Effector CD8-positive, alpha-beta T cell (primary cell): ENCODE data around the gene NKX2-1.
"Not testable (repeated sequence)": the region's sequence is repeated elsewhere in the genome, so short reads cannot be mapped to it uniquely, and the experiment has no call there.

Experiments used
- DNase-seq: peaks from one replicate; lab custom pipeline; 2025; lab: John Stamatoyannopoulos, UW

The NKX2-1 gene

GRCh38 chr14:36505892-36506731 is 13.9 kb downstream of the NKX2-1 start:
- no peak for DNase-seq

DNA sequence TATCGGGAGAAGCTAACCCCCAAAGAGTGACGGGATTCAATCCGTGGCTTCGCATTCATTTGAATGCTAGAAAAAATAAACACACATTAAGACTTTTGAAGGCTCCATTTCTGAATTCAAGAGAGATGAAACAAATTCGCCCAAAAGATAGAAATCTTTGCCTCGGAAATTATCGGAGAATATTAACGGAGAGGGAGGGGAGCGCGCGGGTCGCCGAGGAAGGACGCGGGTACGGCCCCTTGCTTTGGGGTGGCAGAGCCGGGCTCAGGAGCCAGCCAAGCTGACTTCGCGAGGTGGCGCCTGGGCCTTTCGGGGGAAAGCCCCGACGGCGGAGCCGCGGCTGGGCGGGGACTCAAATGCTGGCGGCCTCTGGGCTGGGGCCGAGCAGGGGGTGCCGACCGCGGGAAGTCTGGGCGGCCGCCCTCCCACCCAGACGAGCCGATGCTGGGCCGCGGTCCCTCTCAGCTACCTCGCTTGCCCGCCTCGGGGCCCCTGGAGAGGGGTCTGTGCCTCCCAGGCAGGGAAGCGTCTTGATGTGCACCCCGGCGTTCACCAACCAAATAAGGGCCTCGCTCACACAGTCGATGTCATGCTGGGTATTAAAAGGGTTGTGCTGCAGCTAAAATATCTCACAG is 14.7 kb downstream of the NKX2-1 start:
- no peak for DNase-seq

DNA sequence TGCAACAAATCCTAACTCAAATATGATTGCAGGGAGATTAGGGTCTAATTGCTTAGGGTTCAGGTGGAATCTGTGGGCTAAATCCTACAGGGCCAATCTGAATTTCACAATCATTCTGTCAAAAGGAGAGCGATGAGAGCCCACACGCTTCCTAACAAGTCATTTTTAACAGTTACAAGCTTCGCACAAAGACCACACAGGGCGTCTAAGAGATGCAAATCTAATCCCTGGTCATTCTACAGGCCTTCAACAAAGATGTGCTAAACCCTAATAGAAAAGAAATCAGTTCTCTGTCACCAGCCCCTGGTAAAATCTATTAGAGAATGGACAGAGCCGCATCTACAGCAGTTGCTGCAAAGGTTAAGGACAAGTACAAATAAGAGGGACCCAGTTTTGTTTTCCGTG is 15.3 kb downstream of the NKX2-1 start:
- no peak for DNase-seq

DNA sequence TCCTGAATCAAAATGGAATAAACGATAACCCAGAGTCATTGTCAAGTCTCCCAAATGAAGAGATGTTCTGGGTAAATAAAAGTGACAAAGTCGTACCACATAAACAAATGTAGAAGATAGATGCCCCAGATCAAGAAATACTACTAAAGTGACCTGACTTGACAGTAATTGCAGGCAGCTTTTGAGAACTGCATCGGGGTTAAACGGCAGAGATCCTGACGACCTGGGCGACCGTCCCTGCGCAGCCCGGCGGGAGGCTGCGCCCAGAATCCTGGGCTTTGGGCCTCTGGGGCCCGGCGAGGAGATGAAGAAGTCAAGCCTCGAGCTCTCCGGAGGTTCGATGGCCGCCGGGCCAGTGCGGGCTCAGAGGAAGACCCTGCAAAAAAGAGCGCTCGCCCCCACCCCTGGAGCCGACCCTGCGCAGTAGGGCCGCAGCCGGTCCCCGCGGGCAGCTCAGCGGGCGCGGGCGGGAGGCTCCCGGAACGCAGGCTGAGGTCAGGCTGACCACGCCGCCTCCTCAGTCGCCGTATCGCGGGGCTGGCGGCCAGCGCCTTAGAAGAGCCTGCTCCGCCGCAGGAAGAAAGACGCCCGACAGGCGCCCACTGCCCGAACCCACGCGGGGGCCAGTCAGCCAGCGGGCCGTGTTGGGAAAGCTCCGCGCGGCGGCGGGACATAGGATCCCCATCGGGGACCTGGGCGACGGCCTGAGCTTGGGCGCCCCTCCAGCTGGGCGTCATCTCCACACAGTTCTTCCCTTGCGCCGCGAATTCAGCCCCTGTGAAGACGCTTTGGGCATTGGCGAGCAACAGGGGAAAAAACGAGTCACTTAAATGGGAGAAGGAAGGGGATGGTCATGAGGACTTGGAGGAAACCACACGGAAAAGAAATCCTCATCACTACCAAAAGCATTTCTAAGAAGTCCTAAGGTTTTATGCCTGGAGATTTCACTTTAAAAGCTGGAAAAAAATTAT is 16.0 kb downstream of the NKX2-1 start:
- no peak for DNase-seq

DNA sequence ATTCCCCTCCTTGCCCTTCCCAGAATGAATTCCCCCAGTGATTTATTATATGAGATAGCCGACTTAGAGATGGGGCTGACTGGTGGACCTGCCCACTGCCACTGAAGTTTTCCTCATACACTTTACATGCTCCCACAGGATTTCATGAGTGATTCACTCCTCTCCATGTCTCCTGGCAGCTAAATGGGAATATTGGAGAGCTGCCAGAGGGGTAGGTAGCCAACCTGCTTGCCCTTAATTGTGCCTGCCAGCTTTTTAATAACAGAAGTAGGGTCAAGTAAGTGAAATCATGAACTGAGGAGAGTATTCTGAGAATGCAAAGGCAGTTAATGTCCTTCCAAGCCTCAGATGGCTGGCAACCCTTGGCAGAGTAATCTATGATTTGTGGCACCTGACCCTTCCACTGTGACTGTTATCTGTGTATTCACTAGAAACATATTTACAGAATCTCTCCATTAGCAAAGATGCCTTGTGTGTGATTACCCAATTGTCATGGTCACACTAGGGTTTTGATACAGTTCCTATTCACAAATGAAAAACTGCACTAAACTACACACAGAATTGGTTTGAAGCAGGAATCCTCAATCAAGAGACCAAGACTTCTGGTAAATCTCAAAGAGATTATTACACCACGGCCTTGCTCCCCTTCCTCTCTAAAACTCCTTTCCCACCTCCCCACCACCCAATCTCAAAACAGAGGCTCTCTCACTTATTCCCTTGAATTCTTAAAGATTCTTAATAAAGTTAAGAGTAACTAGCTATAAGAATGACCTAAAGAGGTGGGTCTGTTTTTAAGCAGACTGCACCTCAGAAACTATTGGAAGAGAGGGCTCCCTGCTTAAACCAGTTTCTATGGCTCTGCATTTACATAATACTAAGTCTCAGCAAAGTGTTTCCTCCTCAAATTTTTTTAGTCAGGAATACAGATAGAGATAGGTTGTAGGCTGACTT is 17.2 kb downstream of the NKX2-1 start:
- DNase-seq = no peak

DNA sequence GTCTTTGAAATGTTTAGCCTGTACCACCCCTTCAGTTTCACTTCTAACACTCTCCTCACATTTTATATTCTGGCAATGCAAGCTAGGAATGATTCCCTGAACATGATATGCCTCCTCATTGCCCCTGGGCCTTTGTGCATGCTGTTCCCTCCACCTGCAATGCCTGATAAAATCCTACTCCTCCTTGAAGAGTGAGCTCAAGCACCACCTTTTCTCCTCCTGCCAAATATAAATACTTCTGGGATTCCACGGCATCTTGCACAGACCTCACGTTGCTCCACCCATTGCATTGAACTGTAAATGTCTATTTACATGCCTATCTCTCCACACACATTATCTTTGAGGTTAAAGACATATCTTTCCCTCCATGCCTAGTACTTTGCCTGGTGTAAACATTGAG is 21.1 kb downstream of the NKX2-1 start:
- no peak for DNase-seq

DNA sequence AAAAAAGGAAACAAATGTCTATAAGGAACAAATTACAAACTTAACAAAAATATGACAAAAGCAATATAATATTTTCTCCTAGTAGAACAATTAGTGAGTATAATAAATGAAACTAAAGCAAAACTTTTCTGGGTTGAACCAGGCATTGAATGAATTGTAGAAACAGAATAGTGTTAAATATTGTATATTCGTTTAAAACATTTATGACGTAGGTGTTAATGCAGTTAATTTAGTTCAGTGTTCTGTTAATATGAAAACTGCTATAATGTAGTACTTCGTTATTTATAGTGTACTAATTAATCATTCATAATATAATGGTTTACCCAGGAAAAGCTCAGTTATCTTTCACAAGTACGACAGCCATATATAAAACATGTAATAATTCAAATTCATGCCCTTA is 23.7 kb downstream of the NKX2-1 start:
- no peak for DNase-seq

DNA sequence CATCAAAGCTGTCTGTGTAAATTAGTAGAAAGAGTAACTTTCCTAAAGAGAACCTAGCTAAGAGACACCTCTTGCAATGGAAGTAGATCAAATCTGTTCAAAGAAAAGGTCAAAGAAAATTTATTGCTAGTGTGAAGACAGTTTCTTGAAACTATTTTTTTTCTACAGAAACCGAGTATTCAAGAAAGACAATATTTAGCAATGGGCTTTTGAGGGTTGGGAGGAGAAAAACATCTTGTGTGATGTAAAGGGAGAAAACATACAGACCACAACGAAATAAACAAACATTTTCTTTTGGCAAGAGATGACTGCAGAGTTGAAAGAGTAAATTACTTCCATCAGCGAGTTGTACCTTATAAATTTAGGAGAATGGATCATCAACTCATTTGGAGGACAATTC is 24.4 kb downstream of the NKX2-1 start:
- no peak for DNase-seq

DNA sequence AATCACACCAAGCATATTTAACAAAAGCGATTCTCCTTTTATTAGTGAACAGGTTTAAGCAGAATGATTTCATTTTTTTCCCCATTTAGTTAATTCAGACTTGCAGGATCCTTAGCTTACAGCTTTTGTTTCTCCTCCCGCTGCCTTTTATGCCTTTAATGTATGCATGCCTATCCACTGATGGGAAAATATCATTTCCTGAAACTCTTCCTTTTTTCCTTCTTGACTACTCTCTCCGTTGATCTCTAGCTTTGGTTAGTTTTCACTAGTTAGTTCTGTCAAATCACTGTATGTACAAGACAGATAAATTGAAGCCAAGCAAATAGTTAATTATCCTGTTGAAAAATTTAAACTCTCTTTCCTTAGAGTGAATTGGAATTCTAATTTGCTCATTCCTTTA is 26.3 kb downstream of the NKX2-1 start:
- DNase-seq = no peak

DNA sequence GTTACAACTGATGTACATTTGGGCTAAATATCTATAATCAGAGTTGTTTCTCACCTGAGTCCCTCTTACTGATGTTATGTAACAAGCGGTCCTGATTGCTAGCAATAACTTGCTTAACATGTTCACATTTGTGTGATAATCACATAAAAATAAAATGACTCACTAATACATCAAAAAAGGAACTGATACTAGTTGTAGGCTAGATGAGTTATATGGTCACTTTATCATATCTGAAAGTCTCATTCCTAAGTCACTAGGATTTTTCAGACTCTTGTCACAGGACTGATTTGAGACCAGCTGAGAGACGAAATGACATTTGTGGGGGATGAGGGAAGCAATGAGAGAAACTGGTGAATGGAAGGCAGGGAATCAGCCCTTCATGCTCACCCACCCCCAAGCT is 34.3 kb downstream of the NKX2-1 start:
- no peak for DNase-seq

- DNase-seq = no peak
These were observed 40.7 kb downstream of the NKX2-1 start for GRCh38 chr14:36479344-36479743.

- no peak for DNase-seq
These were observed 41.2 kb downstream of the NKX2-1 start for GRCh38 chr14:36478782-36479181.

- no peak for DNase-seq
These were observed 42.8 kb downstream of the NKX2-1 start for GRCh38 chr14:36477266-36477665.

- DNase-seq = not testable (repeated sequence)
These were observed 44.0 kb downstream of the NKX2-1 start for GRCh38 chr14:36476061-36476460.

DNA sequence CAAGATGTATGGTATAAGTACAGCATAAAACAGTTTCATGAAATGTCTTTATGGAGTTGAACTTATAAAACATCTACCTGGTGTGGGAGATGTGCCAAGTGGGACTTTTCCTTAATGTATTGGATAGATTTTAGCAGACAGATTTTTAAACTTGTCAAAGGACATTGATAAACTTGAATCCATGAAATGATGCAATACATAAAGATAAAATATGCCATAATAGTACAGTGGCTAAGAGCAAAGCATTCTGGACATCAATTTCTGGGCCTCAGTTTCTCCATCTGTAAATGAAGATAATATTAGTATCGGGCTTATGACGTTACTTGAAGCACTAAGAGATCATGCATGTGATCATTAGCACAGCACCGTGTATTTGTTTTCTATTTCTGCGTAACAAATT is 45.4 kb downstream of the NKX2-1 start:
- no peak for DNase-seq

GRCh38 chr14:36471431-36471830 is 48.6 kb downstream of the NKX2-1 start:
- DNase-seq = no peak

- DNase-seq = no peak
These were observed 52.7 kb downstream of the NKX2-1 start for GRCh38 chr14:36467332-36467731.
